K562 (cell line): ENCODE measurements around the gene CACNA1I. TPM values are rescaled to one million over a fixed set of nuclear protein-coding genes. Genes with fewer than 3 reads are reported as not detected.

ENCODE experiments used
- BHLHE40 ChIP-seq: IDR thresholded peaks from 2 replicates; pipeline ENCODE4 v1.6.1; 2011; ENCODE audit warnings: low read length, improper control_type of control experiment
- CEBPB ChIP-seq: fragments of 450-650 bp; IDR thresholded peaks from 2 replicates; pipeline ENCODE4 v1.6.1; 2016; ENCODE audit warnings: missing genetic modification characterization, missing compliant biosample characterization
- CEBPG ChIP-seq, 3 experiments: fragments of 200-800 bp in 1 of 3; sonication (Bioruptor generic) in 1 of 3; sonication (generic) in 1 of 3; formaldehyde crosslinking in 1 of 3; IDR thresholded peaks in 2 of 3; conservative IDR thresholded peaks in 1 of 3; 2 replicates each; pipeline versions ENCODE4 v1.6.1 to v1.8.0; 2016 to 2022; ENCODE audit warnings: missing compliant biosample characterization in 2 of 3, missing genetic modification characterization in 2 of 3, mild to moderate bottlenecking in 1 of 3, missing genetic modification reagents in 1 of 3
- HNRNPK ChIP-seq: fragments of 200-400 bp; formaldehyde crosslinking; IDR thresholded peaks from one replicate; pipeline ENCODE4 v1.6.1; 2018; ENCODE audit warnings: mild to moderate bottlenecking, low read depth, low read length; ENCODE audit not compliant: poor library complexity, severe bottlenecking
- PKNOX1 ChIP-seq: fragments of 450-650 bp; IDR thresholded peaks from 2 replicates; pipeline ENCODE4 v1.6.1; 2016
- RAD51 ChIP-seq: fragments of 450-650 bp; IDR thresholded peaks from 2 replicates; pipeline ENCODE4 v1.7.1; 2016; ENCODE audit warnings: low read depth, mild to moderate bottlenecking, borderline replicate concordance
- RFX7 ChIP-seq: fragments of 250-450 bp; sonication (Bioruptor Pico); IDR thresholded peaks from 2 replicates; pipeline ENCODE4 v1.5.1; 2021; ENCODE audit warnings: mild to moderate bottlenecking
- TFE3 ChIP-seq: fragments of 450-650 bp; formaldehyde crosslinking; IDR thresholded peaks from 2 replicates; pipeline ENCODE4 v1.4.0; 2020; ENCODE audit warnings: mild to moderate bottlenecking, mixed read lengths
- polyA plus RNA-seq, 8 experiments: library from polyadenylated mRNA; depleted of rRNA in 4 of 8; stranded (reverse) in 5 of 8; unstranded in 3 of 8; fragments of >200 nt; fragmentation: Nextera tagmentation in 2 of 8; fragmentation: Illumina TruSeq in 1 of 8; extraction: Ambion mirVana in 2 of 8; extraction: Trizol in 1 of 8; gene quantifications; 2 replicates each; pipeline versions ENCODE4 v1.2.1 to v1.2.3, GENCODE V29; 2011 to 2014; ENCODE audit warnings: inconsistent platforms in 1 of 8, missing spikeins in 1 of 8
- total RNA-seq, 7 experiments: library from RNA; depleted of rRNA in 6 of 7; stranded (reverse); fragments of >200 nt in 6 of 7; fragmentation: Illumina TruSeq in 2 of 7; extraction: Trizol in 2 of 7; gene quantifications; 2 replicates each; pipeline versions ENCODE4 v1.2.1 to v1.2.3, GENCODE V29; 2011 to 2021; ENCODE audit warnings: low replicate concordance in 1 of 7
- TF ChIP-seq, protein P1 (sequence below), 2 experiments: fragments of 450-650 bp; formaldehyde crosslinking in 1 of 2; IDR thresholded peaks; 2 replicates each; pipeline versions ENCODE4 v1.4.0 to v1.6.1; 2014 to 2020; ENCODE audit warnings: mild to moderate bottlenecking in 2 of 2, borderline replicate concordance in 1 of 2, low read depth in 1 of 2
- TF ChIP-seq, protein P2 (sequence below): sonication (generic); formaldehyde crosslinking; IDR thresholded peaks from 2 replicates; pipeline ENCODE4 v1.9.0; 2022; ENCODE audit warnings: mild to moderate bottlenecking, missing genetic modification reagents
- TF ChIP-seq, protein P3 (sequence below): sonication (generic); formaldehyde crosslinking; IDR thresholded peaks from 2 replicates; pipeline ENCODE4 v1.5.0; 2020; ENCODE audit warnings: missing genetic modification reagents

The CACNA1I gene
- total and polyA plus RNA-seq, 9 of the 15 experiments (the other 6 are each of a cell fraction or from before 2014, with no cell fraction given), result 0.01 to 0.79 (median 0.32) TPM; not detected in 1

- no peak for TF ChIP-seq CEBPG (CRISPR knock-in tag; IDR thresholded peaks at IDR 0.05)
- TF ChIP-seq CEBPG (tag; conservative IDR thresholded peaks at IDR 0.05 in 1 of 2, IDR thresholded peaks at IDR 0.05 in 1 of 2), result peak; percentile 7 to 59; a peak in 1 of 4 replicates
- peak; percentile 93 for TF ChIP-seq RAD51
- TF ChIP-seq HNRNPK, result no peak
- TF ChIP-seq PKNOX1, result peak; percentile 89
- TF ChIP-seq TFE3 (CRISPR knock-in tag), result peak; percentile 95
- TF ChIP-seq RFX7 (CRISPR knock-in tag), result no peak
- peak; percentile 61 for TF ChIP-seq BHLHE40
- TF ChIP-seq, protein P1, sequence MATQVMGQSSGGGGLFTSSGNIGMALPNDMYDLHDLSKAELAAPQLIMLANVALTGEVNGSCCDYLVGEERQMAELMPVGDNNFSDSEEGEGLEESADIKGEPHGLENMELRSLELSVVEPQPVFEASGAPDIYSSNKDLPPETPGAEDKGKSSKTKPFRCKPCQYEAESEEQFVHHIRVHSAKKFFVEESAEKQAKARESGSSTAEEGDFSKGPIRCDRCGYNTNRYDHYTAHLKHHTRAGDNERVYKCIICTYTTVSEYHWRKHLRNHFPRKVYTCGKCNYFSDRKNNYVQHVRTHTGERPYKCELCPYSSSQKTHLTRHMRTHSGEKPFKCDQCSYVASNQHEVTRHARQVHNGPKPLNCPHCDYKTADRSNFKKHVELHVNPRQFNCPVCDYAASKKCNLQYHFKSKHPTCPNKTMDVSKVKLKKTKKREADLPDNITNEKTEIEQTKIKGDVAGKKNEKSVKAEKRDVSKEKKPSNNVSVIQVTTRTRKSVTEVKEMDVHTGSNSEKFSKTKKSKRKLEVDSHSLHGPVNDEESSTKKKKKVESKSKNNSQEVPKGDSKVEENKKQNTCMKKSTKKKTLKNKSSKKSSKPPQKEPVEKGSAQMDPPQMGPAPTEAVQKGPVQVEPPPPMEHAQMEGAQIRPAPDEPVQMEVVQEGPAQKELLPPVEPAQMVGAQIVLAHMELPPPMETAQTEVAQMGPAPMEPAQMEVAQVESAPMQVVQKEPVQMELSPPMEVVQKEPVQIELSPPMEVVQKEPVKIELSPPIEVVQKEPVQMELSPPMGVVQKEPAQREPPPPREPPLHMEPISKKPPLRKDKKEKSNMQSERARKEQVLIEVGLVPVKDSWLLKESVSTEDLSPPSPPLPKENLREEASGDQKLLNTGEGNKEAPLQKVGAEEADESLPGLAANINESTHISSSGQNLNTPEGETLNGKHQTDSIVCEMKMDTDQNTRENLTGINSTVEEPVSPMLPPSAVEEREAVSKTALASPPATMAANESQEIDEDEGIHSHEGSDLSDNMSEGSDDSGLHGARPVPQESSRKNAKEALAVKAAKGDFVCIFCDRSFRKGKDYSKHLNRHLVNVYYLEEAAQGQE (IDR thresholded peaks at IDR 0.05; ENCODE audit: borderline replicate concordance), result peak; percentile 29; the same call in 1 of the 2 replicates
- TF ChIP-seq, protein P1 (CRISPR knock-in tag; IDR thresholded peaks at IDR 0.05; ENCODE audit: low read depth), result no peak
- TF ChIP-seq, protein P2, sequence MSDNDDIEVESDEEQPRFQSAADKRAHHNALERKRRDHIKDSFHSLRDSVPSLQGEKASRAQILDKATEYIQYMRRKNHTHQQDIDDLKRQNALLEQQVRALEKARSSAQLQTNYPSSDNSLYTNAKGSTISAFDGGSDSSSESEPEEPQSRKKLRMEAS (CRISPR knock-in tag), result no peak
- TF ChIP-seq CEBPB (tag), result peak; percentile 65
- TF ChIP-seq, protein P3, sequence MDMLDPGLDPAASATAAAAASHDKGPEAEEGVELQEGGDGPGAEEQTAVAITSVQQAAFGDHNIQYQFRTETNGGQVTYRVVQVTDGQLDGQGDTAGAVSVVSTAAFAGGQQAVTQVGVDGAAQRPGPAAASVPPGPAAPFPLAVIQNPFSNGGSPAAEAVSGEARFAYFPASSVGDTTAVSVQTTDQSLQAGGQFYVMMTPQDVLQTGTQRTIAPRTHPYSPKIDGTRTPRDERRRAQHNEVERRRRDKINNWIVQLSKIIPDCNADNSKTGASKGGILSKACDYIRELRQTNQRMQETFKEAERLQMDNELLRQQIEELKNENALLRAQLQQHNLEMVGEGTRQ (CRISPR knock-in tag), result peak; percentile 75
- TF ChIP-seq, all 486 proteins: peak for 13
These were observed 87.8 kb downstream of the CACNA1I start (continued) for GRCh38 chr22:39658367-39658766.
